Measurements from ENCODE around the gene DNAJC18. TPM values are rescaled to one million over a fixed set of nuclear protein-coding genes. Genes with fewer than 3 reads are reported as not detected.

The DNAJC18 gene
- total and polyA plus RNA-seq, 4 donors, result 0.66 to 1.8 (median 0.83) TPM

DNA sequence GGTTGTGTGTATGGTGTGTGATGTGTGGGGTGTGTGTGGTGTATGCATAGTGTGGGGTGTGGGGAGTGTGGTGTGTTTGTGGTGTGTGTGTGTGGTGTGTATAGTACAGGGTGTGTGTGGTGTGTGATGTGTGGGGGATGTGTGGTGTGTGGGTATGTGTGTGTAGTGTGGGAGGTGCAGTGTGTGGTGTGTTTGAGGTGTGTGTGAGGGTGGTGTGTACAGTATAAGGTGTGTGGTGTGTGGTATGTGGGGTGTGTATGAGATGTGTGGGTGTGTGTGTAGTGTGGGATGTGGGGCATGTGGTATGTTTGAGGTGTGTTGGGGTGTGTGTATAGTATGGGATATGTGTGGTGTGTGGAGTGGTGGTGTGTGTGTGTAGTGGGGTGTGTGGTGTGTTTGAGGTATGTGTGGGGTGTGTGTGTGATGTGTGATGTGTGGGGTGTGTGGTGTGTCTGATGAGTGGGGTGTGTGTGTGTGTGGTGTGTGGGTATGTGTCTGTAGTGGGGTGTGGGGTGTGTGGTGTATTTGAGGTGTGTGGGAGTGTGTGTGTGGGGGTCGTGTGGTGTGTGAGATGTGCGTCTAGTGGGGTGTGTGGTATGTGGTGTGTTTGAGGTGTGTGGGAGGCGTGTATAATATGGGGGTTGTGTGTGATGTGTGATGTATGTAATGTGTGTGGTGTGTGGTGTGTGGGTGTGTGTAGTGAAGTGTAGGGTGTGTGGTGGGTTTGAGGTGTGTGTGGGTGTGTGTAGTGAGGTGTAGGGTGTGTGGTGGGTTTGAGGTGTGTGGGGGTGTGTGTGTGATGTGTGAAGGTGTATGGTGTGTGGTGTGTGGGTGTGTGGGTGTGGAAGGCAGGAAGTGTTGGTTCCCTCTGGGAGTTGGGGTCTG lies 14.6 kb upstream of the DNAJC18 start:
- H3K36me3 ChIP-seq (ENCODE audit: control insufficient read depth in 4 of 4, insufficient read depth in 3 of 4, low read depth in 1 of 4, low read length in 3 of 4), result no peaks in the 10 kb centered on the region

More for the DNA sequence above, 14.6 kb upstream of the DNAJC18 start:
- H3K27ac ChIP-seq (ENCODE audit: low read depth in 1 of 2, low read length in 2 of 2), result no peak overlapping the region
- WGBS, result 86% methylated on average over 3 of the region's 3 CpGs
- H3K9me3 ChIP-seq (ENCODE audit: control insufficient read depth in 4 of 4, low read length in 3 of 4), result no peaks in the 10 kb centered on the region
- H3K9ac ChIP-seq (ENCODE audit: low read depth in 1 of 2, low read length in 2 of 2), result no peak overlapping the region
- no peaks in the 10 kb centered on the region for H3K4me1 ChIP-seq (ENCODE audit: control insufficient read depth in 4 of 4, insufficient read depth in 4 of 4, low read length in 3 of 4)
- no peak for DNase-seq (ENCODE audit: low spot score)
- no peak overlapping the region for H3K4me3 ChIP-seq (ENCODE audit: low read depth in 1 of 3, low read length in 3 of 3)
- TF ChIP-seq, protein P1, sequence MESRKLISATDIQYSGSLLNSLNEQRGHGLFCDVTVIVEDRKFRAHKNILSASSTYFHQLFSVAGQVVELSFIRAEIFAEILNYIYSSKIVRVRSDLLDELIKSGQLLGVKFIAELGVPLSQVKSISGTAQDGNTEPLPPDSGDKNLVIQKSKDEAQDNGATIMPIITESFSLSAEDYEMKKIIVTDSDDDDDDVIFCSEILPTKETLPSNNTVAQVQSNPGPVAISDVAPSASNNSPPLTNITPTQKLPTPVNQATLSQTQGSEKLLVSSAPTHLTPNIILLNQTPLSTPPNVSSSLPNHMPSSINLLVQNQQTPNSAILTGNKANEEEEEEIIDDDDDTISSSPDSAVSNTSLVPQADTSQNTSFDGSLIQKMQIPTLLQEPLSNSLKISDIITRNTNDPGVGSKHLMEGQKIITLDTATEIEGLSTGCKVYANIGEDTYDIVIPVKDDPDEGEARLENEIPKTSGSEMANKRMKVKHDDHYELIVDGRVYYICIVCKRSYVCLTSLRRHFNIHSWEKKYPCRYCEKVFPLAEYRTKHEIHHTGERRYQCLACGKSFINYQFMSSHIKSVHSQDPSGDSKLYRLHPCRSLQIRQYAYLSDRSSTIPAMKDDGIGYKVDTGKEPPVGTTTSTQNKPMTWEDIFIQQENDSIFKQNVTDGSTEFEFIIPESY (IDR thresholded peaks at IDR 0.05), result no peak
- TF ChIP-seq FOXA1 (IDR thresholded peaks at IDR 0.05), result no peak
- TF ChIP-seq JUND (IDR thresholded peaks at IDR 0.05), result no peak
- no peak for TF ChIP-seq NR2F2 (IDR thresholded peaks at IDR 0.05)
- TF ChIP-seq, protein P2, sequence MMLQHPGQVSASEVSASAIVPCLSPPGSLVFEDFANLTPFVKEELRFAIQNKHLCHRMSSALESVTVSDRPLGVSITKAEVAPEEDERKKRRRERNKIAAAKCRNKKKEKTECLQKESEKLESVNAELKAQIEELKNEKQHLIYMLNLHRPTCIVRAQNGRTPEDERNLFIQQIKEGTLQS (IDR thresholded peaks at IDR 0.05), result no peak
- TF ChIP-seq EGR1 (IDR thresholded peaks at IDR 0.05; ENCODE audit: low read depth in 2 of 2), result no peak
- TF ChIP-seq, protein P3, sequence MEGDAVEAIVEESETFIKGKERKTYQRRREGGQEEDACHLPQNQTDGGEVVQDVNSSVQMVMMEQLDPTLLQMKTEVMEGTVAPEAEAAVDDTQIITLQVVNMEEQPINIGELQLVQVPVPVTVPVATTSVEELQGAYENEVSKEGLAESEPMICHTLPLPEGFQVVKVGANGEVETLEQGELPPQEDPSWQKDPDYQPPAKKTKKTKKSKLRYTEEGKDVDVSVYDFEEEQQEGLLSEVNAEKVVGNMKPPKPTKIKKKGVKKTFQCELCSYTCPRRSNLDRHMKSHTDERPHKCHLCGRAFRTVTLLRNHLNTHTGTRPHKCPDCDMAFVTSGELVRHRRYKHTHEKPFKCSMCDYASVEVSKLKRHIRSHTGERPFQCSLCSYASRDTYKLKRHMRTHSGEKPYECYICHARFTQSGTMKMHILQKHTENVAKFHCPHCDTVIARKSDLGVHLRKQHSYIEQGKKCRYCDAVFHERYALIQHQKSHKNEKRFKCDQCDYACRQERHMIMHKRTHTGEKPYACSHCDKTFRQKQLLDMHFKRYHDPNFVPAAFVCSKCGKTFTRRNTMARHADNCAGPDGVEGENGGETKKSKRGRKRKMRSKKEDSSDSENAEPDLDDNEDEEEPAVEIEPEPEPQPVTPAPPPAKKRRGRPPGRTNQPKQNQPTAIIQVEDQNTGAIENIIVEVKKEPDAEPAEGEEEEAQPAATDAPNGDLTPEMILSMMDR (IDR thresholded peaks at IDR 0.05; ENCODE audit: low read depth, low read length, missing input control), result no peak
- TF ChIP-seq, protein P4, sequence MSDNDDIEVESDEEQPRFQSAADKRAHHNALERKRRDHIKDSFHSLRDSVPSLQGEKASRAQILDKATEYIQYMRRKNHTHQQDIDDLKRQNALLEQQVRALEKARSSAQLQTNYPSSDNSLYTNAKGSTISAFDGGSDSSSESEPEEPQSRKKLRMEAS (IDR thresholded peaks at IDR 0.05), result no peak
- TF ChIP-seq HNF4G (IDR thresholded peaks at IDR 0.05), result no peak
- no peak for TF ChIP-seq TAF1 (conservative IDR thresholded peaks at IDR 0.05)
- no peak for TF ChIP-seq YY1 (IDR thresholded peaks at IDR 0.05)
- TF ChIP-seq, protein P5, sequence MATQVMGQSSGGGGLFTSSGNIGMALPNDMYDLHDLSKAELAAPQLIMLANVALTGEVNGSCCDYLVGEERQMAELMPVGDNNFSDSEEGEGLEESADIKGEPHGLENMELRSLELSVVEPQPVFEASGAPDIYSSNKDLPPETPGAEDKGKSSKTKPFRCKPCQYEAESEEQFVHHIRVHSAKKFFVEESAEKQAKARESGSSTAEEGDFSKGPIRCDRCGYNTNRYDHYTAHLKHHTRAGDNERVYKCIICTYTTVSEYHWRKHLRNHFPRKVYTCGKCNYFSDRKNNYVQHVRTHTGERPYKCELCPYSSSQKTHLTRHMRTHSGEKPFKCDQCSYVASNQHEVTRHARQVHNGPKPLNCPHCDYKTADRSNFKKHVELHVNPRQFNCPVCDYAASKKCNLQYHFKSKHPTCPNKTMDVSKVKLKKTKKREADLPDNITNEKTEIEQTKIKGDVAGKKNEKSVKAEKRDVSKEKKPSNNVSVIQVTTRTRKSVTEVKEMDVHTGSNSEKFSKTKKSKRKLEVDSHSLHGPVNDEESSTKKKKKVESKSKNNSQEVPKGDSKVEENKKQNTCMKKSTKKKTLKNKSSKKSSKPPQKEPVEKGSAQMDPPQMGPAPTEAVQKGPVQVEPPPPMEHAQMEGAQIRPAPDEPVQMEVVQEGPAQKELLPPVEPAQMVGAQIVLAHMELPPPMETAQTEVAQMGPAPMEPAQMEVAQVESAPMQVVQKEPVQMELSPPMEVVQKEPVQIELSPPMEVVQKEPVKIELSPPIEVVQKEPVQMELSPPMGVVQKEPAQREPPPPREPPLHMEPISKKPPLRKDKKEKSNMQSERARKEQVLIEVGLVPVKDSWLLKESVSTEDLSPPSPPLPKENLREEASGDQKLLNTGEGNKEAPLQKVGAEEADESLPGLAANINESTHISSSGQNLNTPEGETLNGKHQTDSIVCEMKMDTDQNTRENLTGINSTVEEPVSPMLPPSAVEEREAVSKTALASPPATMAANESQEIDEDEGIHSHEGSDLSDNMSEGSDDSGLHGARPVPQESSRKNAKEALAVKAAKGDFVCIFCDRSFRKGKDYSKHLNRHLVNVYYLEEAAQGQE (IDR thresholded peaks at IDR 0.05), result no peak
- TF ChIP-seq RAD21 (IDR thresholded peaks at IDR 0.05), result no peak
- TF ChIP-seq RXRA (IDR thresholded peaks at IDR 0.05), result no peak
- H3K27me3 ChIP-seq (ENCODE audit: control insufficient read depth in 4 of 4, insufficient read depth in 4 of 4, low read length in 3 of 4), result no peaks in the 10 kb centered on the region

All from liver (tissue), 9 donors.